HFF-Myc (cell line): Measurements from ENCODE around the gene BOD1L1.

ENCODE experiments used
- DNase-seq: peaks from one replicate; pipeline ENCODE4 v3.0.0-alpha.2; 2011; ENCODE audit warnings: low read depth; ENCODE audit errors: extremely low read depth
- H3K4me3 ChIP-seq: replicated peaks from 2 replicates; pipeline ENCODE4 v1.5.1; 2011; ENCODE audit warnings: low read depth, mild to moderate bottlenecking, control low read depth, low read length
- TF ChIP-seq, protein P1 (sequence below): IDR thresholded peaks from 2 replicates; pipeline ENCODE4 v1.5.1; 2012; ENCODE audit warnings: mild to moderate bottlenecking, low read depth, low read length, control low read depth; ENCODE audit errors: missing control alignments

BOD1L1 gene

GRCh38 chr4:13590766-13591165, 36.8 kb downstream of the BOD1L1 start:
- no peak for DNase-seq
- TF ChIP-seq, protein P1, sequence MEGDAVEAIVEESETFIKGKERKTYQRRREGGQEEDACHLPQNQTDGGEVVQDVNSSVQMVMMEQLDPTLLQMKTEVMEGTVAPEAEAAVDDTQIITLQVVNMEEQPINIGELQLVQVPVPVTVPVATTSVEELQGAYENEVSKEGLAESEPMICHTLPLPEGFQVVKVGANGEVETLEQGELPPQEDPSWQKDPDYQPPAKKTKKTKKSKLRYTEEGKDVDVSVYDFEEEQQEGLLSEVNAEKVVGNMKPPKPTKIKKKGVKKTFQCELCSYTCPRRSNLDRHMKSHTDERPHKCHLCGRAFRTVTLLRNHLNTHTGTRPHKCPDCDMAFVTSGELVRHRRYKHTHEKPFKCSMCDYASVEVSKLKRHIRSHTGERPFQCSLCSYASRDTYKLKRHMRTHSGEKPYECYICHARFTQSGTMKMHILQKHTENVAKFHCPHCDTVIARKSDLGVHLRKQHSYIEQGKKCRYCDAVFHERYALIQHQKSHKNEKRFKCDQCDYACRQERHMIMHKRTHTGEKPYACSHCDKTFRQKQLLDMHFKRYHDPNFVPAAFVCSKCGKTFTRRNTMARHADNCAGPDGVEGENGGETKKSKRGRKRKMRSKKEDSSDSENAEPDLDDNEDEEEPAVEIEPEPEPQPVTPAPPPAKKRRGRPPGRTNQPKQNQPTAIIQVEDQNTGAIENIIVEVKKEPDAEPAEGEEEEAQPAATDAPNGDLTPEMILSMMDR, result no peak
- no peak overlapping the region for H3K4me3 ChIP-seq

- no peak overlapping the region for H3K4me3 ChIP-seq
- no peak for DNase-seq
- TF ChIP-seq, protein P1, result no peak
These were observed 38.6 kb downstream of the BOD1L1 start for GRCh38 chr4:13588954-13589353.

GRCh38 chr4:13584481-13584880, 43.0 kb downstream of the BOD1L1 start:
- TF ChIP-seq, protein P1, result no peak
- DNase-seq, result no peak
- no peak overlapping the region for H3K4me3 ChIP-seq

GRCh38 chr4:13580036-13580435, 47.5 kb downstream of the BOD1L1 start:
- H3K4me3 ChIP-seq, result no peak overlapping the region
- TF ChIP-seq, protein P1, result no peak
- no peak for DNase-seq

GRCh38 chr4:13577660-13578059, 49.9 kb downstream of the BOD1L1 start:
- H3K4me3 ChIP-seq, result no peak overlapping the region

GRCh38 chr4:13570916-13571315, 56.6 kb downstream of the BOD1L1 start:
- no peak for DNase-seq
- no peak overlapping the region for H3K4me3 ChIP-seq
- TF ChIP-seq, protein P1, result no peak

More at GRCh38 chr4:13577660-13578059, 49.9 kb downstream of the BOD1L1 start:
- TF ChIP-seq, protein P1, result no peak
- DNase-seq, result no peak

DNA sequence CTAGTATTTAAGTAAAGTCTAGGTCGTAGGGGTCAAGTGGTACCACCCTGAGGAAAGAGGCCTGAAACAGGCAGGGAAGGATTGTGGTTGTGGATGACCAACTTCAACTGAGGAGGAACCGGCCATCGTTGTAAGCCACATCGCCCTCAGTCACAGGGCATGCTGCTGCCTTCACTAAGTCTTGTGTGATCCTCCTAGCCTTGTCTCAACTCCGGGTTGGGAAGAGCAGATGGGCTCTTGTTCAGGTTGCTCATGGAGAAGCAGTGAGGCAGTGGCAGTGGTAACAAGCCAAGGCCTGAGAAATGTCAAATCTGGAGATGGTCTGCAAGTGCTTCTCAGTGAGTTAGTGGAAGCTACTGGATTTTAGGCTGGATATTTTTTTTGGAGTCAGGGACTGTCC, 60.4 kb downstream of the BOD1L1 start:
- DNase-seq, result no peak
- H3K4me3 ChIP-seq, result no peak overlapping the region
- TF ChIP-seq, protein P1, result no peak
